ENCODE data around the gene DHRS1. TPM values are rescaled to one million over a fixed set of nuclear protein-coding genes. Genes with fewer than 3 reads are reported as not detected.
A peak's percentile ranks its signal among the peaks of the same experiment; 100 is the strongest.

DHRS1 gene
- total and polyA plus RNA-seq, 9 of the 15 experiments (the other 6 are each of a cell fraction or from before 2014, with no cell fraction given) = 7.3 to 33.6 (median 13.3) TPM

GRCh38 chr14:24266344-24267244, 33.0 kb downstream of the DHRS1 start:
- H3K27ac ChIP-seq (ENCODE audit: extremely low read depth, low read depth, low read length) = no peak overlapping the region
- no peaks in the 10 kb centered on the region for H3K9me1 ChIP-seq (ENCODE audit: control insufficient read depth, insufficient read depth, low read length)
- H3K79me2 ChIP-seq (ENCODE audit: control insufficient read depth, insufficient read depth, low read length) = peaks cover 9% of the 10 kb centered on the region; the same call in 1 of the 3 replicates
- no TSS peak for BruUV-seq (replicated peaks)
- intact Hi-C loops (cut with micrococcal nuclease) (no loop called here), in situ Hi-C loops (cut with MboI) (no loop called here)
- H3K4me1 ChIP-seq (replicated peaks in 1 of 2; ENCODE audit: control insufficient read depth in 2 of 2, insufficient read depth in 2 of 2, low read length in 2 of 2) = peaks cover 0 to 31% of the 10 kb centered on the region in 2 experiments; a peak in 4 of 5 replicates
- no peaks in the 10 kb centered on the region for H3K27me3 ChIP-seq (ENCODE audit: control insufficient read depth in 2 of 2, insufficient read depth in 2 of 2, low read length in 2 of 2)
- ChIA-PET POLR2A (interaction anchor here (0.6 to 1.4 kb wide), 2 partner anchors 9 to 24 kb away, joined by 3 read pairs; partner anchors contain the start of gene TINF2), CTCF (ENCODE audit: low intra/inter-chr PET ratio) (no interaction called here)
- peak overlapping the region in 1 of 2 experiments; percentile 45; a peak in 1 of 4 replicates for H3K9ac ChIP-seq (ENCODE audit: insufficient read depth in 1 of 2, low read depth in 2 of 2, low read length in 2 of 2)
- TF ChIP-seq ZNF707 (CRISPR knock-in tag; conservative IDR thresholded peaks at IDR 0.05) (no peak), E2F6 (IDR thresholded peaks at IDR 0.05; ENCODE audit: borderline replicate concordance in 1 of 2, extremely low read depth in 1 of 2, insufficient read depth in 1 of 2, insufficient read length in 1 of 2, low read depth in 1 of 2, low read length in 1 of 2, poor library complexity in 1 of 2, severe bottlenecking in 1 of 2) (no peak), RCOR1 (IDR thresholded peaks at IDR 0.05; ENCODE audit: borderline replicate concordance in 1 of 2, low read depth in 2 of 2, low read length in 2 of 2) (no peak), ZNF583 (CRISPR knock-in tag; IDR thresholded peaks at IDR 0.05) (no peak), HOXB6 (CRISPR knock-in tag; IDR thresholded peaks at IDR 0.05; ENCODE audit: borderline replicate concordance) (no peak), DPF2 (IDR thresholded peaks at IDR 0.05) (no peak), ZBTB5 (IDR thresholded peaks at IDR 0.05) (no peak), YY1 (IDR thresholded peaks at IDR 0.05; ENCODE audit: borderline replicate concordance in 1 of 3, control insufficient read depth in 1 of 3, extremely low read depth in 1 of 3, insufficient read depth in 3 of 3, insufficient read length in 1 of 3, insufficient replicate concordance in 2 of 3, low read depth in 1 of 3, low read length in 2 of 3) (no peak), SRSF3 (IDR thresholded peaks at IDR 0.05; ENCODE audit: insufficient read depth, low read length) (no peak), ZNF76 (CRISPR knock-in tag; IDR thresholded peaks at IDR 0.05; ENCODE audit: borderline replicate concordance) (no peak), SAFB (IDR thresholded peaks at IDR 0.05; ENCODE audit: borderline replicate concordance, low read depth, low read length) (no peak), MBD2 (IDR thresholded peaks at IDR 0.05; ENCODE audit: borderline replicate concordance, low read depth) (no peak), FOXK1 (CRISPR knock-in tag; IDR thresholded peaks at IDR 0.05; ENCODE audit: borderline replicate concordance) (no peak), ZNF717 (CRISPR knock-in tag; IDR thresholded peaks at IDR 0.05) (no peak), BRF1 (IDR thresholded peaks at IDR 0.05; ENCODE audit: borderline replicate concordance, extremely low read depth, insufficient read length) (no peak)
- H3K36me3 ChIP-seq (ENCODE audit: control insufficient read depth, insufficient read depth, low read length) = no peaks in the 10 kb centered on the region
- H3K4me2 ChIP-seq (ENCODE audit: insufficient read depth, low read length) = no peak overlapping the region
- H3K9me3 ChIP-seq (replicated peaks; ENCODE audit: control insufficient read depth, insufficient read depth, low read depth, low read length) = no peaks in the 10 kb centered on the region
- 75% methylated on average over 12 of the region's 18 CpGs for WGBS (ENCODE audit: insufficient coverage, low coverage, missing lambda C conversion rate)
- DNase-seq (ENCODE audit: extremely low read depth in 1 of 4, low spot score in 3 of 4) (no peak), FAIRE-seq (no peak), ATAC-seq (no peak)
- H2AFZ ChIP-seq (ENCODE audit: low read depth, low read length) = no peak overlapping the region
- no peak overlapping the region for H3K4me3 ChIP-seq
- H4K20me1 ChIP-seq (replicated peaks; ENCODE audit: control insufficient read depth, insufficient read depth, low read length) = no peaks in the 10 kb centered on the region; the same call in 1 of the 2 replicates

Measured in K562 (cell line).